H1 (cell line): ENCODE measurements around the gene NRSN1. TPM values are rescaled to one million over a fixed set of nuclear protein-coding genes. Genes with fewer than 3 reads are reported as not detected.

Experiments used
- CTCF ChIA-PET: fragments of 300-600 bp; sonication (Branson Sonifier 250); formaldehyde crosslinking; loops from one replicate; lab custom pipeline; 2021; ENCODE audit not compliant: partially characterized antibody; lab: Charles Lee
- POLR2A ChIA-PET: fragments of 300-600 bp; sonication (Branson Sonifier 250); formaldehyde crosslinking; loops from one replicate; lab custom pipeline; 2021; ENCODE audit warnings: inconsistent platforms; ENCODE audit not compliant: partially characterized antibody; lab: Charles Lee
- DNase-seq, 2 experiments: peaks; one replicate each; pipeline versions ENCODE4 v3.0.0 to v3.0.0-alpha.2; 2010 to 2022; ENCODE audit warnings: low spot score in 2 of 2, low read depth in 1 of 2, mixed read lengths in 1 of 2
- FAIRE-seq: peaks from 2 replicates; lab custom pipeline; 2011; peaks lifted over from hg19 to GRCh38; lab: Jason Lieb, UNC
- H2AFZ ChIP-seq: 2 replicates; pipeline ENCODE4 v1.8.1; 2012; ENCODE audit warnings: low read length, inconsistent platforms
- H2AK5ac ChIP-seq: 2 replicates; pipeline ENCODE4 v1.6.1; 2013; ENCODE audit warnings: low read depth, low read length
- H2BK120ac ChIP-seq: replicated peaks from 2 replicates; pipeline ENCODE3; 2013; ENCODE audit warnings: low read depth, low read length, inconsistent platforms
- H2BK12ac ChIP-seq: 2 replicates; pipeline ENCODE4 v1.6.1; 2013; ENCODE audit warnings: low read depth, low read length
- H2BK15ac ChIP-seq: 2 replicates; pipeline ENCODE4 v1.6.1; 2013; ENCODE audit warnings: low read length
- H2BK20ac ChIP-seq: 2 replicates; pipeline ENCODE4 v1.6.1; 2013; ENCODE audit warnings: low read length
- H2BK5ac ChIP-seq: 2 replicates; pipeline ENCODE4 v1.6.1; 2013; ENCODE audit warnings: low read depth, low read length
- H3K14ac ChIP-seq: 2 replicates; pipeline ENCODE4 v1.6.1; 2013; ENCODE audit warnings: inconsistent platforms; ENCODE audit not compliant: insufficient read length
- H3K18ac ChIP-seq: 2 replicates; pipeline ENCODE4 v1.6.1; 2013; ENCODE audit warnings: low read length; ENCODE audit errors: extremely low read depth
- H3K23ac ChIP-seq: 2 replicates; pipeline ENCODE4 v1.6.1; 2013; ENCODE audit warnings: inconsistent platforms; ENCODE audit not compliant: insufficient read length
- H3K23me2 ChIP-seq: 2 replicates; pipeline ENCODE4 v1.6.1; 2013; ENCODE audit warnings: low read depth, low read length
- H3K27ac ChIP-seq: 2 replicates; pipeline ENCODE4 v1.6.1; 2011; ENCODE audit warnings: low read depth, low read length, inconsistent platforms
- H3K27me3 ChIP-seq, 4 experiments: replicated peaks in 1 of 4; 1 replicate in 1 of 4; 2 replicates in 3 of 4; pipeline versions ENCODE4 v1.6.1 to v1.8.1; 2011 to 2013; ENCODE audit warnings: low read length in 3 of 4, mild to moderate bottlenecking in 3 of 4, inconsistent platforms in 2 of 4, mixed read lengths in 2 of 4, moderate library complexity in 1 of 4; ENCODE audit not compliant: control insufficient read depth in 3 of 4, insufficient read depth in 3 of 4; ENCODE audit errors: extremely low read depth in 1 of 4
- H3K36me3 ChIP-seq, 4 experiments: 2 replicates each; pipeline versions ENCODE4 v1.6.1 to v1.8.1; 2011 to 2013; ENCODE audit warnings: mild to moderate bottlenecking in 4 of 4, low read length in 3 of 4, moderate library complexity in 2 of 4, control low read depth in 1 of 4, inconsistent platforms in 1 of 4; ENCODE audit not compliant: insufficient read depth in 4 of 4, control insufficient read depth in 2 of 4
- H3K4ac ChIP-seq: replicated peaks from 2 replicates; pipeline ENCODE3; 2013; ENCODE audit warnings: low read length, low read depth, mixed read lengths, inconsistent platforms; ENCODE audit not compliant: insufficient read length
- H3K4me1 ChIP-seq, 4 experiments: replicated peaks in 1 of 4; 1 replicate in 1 of 4; 2 replicates in 3 of 4; pipeline versions ENCODE4 v1.6.1 to v1.8.1; 2011 to 2013; ENCODE audit warnings: low read length in 3 of 4, inconsistent platforms in 2 of 4, mixed read lengths in 1 of 4; ENCODE audit not compliant: insufficient read depth in 4 of 4, control insufficient read depth in 3 of 4
- H3K4me2 ChIP-seq, 2 experiments: 2 replicates each; pipeline versions ENCODE4 v1.6.1 to v1.8.1; 2011 to 2013; ENCODE audit warnings: low read depth in 2 of 2, low read length in 2 of 2, control low read depth in 1 of 2, inconsistent platforms in 1 of 2, mild to moderate bottlenecking in 1 of 2; ENCODE audit not compliant: insufficient read depth in 1 of 2
- H3K4me3 ChIP-seq, 4 experiments: fragments of 200-600, 300-600 bp in 1 of 4; sonication (generic), shearing (Covaris generic), sonication (Bioruptor Twin) in 1 of 4; 2 replicates each; pipeline versions ENCODE4 v1.5.1 to v1.8.1; 2011 to 2016; ENCODE audit warnings: low read length in 4 of 4, low read depth in 3 of 4, control low read depth in 2 of 4, inconsistent platforms in 2 of 4, mild to moderate bottlenecking in 2 of 4, mixed read lengths in 1 of 4, moderate library complexity in 1 of 4; ENCODE audit not compliant: insufficient read depth in 2 of 4; ENCODE audit errors: extremely low read depth in 1 of 4
- H3K56ac ChIP-seq: replicated peaks from 2 replicates; pipeline ENCODE3; 2013; ENCODE audit warnings: low read depth, mild to moderate bottlenecking, mixed read lengths, low read length, inconsistent platforms; ENCODE audit not compliant: insufficient read length
- H3K79me1 ChIP-seq: 2 replicates; pipeline ENCODE4 v1.6.1; 2013; ENCODE audit warnings: low read depth, low read length, control low read depth
- H3K79me2 ChIP-seq, 2 experiments: 2 replicates each; pipeline versions ENCODE4 v1.6.1 to v1.8.1; 2012 to 2013; ENCODE audit warnings: low read length in 2 of 2, mild to moderate bottlenecking in 2 of 2, inconsistent platforms in 1 of 2; ENCODE audit not compliant: insufficient read depth in 2 of 2, control insufficient read depth in 1 of 2
- H3K9ac ChIP-seq, 4 experiments: replicated peaks in 1 of 4; 1 replicate in 1 of 4; 2 replicates in 3 of 4; pipeline versions ENCODE4 v1.6.1 to v1.8.1; 2011 to 2013; ENCODE audit warnings: low read depth in 3 of 4, low read length in 3 of 4, control low read depth in 2 of 4, mild to moderate bottlenecking in 2 of 4, moderate library complexity in 2 of 4, inconsistent platforms in 1 of 4; ENCODE audit errors: extremely low read depth in 1 of 4
- H3K9me3 ChIP-seq, 2 experiments: 2 replicates each; pipeline versions ENCODE4 v1.6.1 to v1.8.1; 2012 to 2013; ENCODE audit warnings: mild to moderate bottlenecking in 2 of 2, moderate library complexity in 2 of 2, control low read depth in 1 of 2, inconsistent platforms in 1 of 2, low read depth in 1 of 2, low read length in 1 of 2, mixed read lengths in 1 of 2; ENCODE audit not compliant: insufficient read depth in 2 of 2
- H4K20me1 ChIP-seq, 2 experiments: replicated peaks in 1 of 2; 2 replicates each; pipeline versions ENCODE3 to v1.8.1; 2011 to 2013; ENCODE audit warnings: inconsistent platforms in 2 of 2, low read length in 2 of 2, mild to moderate bottlenecking in 1 of 2; ENCODE audit not compliant: insufficient read depth in 2 of 2, control insufficient read depth in 1 of 2
- H4K5ac ChIP-seq: 2 replicates; pipeline ENCODE4 v1.6.1; 2013; ENCODE audit warnings: low read length, low read depth, mixed read lengths, inconsistent platforms; ENCODE audit not compliant: insufficient read length
- H4K8ac ChIP-seq: 2 replicates; pipeline ENCODE4 v1.8.0; 2013; ENCODE audit warnings: mild to moderate bottlenecking, moderate library complexity, low read length, inconsistent platforms; ENCODE audit not compliant: insufficient read depth; ENCODE audit errors: extremely low read depth
- H4K91ac ChIP-seq: replicated peaks from 2 replicates; pipeline ENCODE3; 2013; ENCODE audit warnings: low read length, mixed read lengths, inconsistent platforms; ENCODE audit not compliant: insufficient read length
- EGR1 ChIP-seq: IDR thresholded peaks from 2 replicates; pipeline ENCODE4 v1.6.1; 2011; ENCODE audit warnings: low read depth, low read length, borderline replicate concordance
- EP300 ChIP-seq, 2 experiments: IDR thresholded peaks; 1 replicate in 1 of 2; 2 replicates in 1 of 2; pipeline ENCODE4 v1.6.1; 2011 to 2012; ENCODE audit warnings: low read depth in 2 of 2, low read length in 2 of 2, mild to moderate bottlenecking in 2 of 2, borderline replicate concordance in 1 of 2, inconsistent platforms in 1 of 2, moderate library complexity in 1 of 2
- KDM1A ChIP-seq: fragments of 200-600, 300-600 bp; sonication (generic); IDR thresholded peaks from 2 replicates; pipeline ENCODE4 v1.7.1; 2016; ENCODE audit warnings: mild to moderate bottlenecking, low read length, borderline replicate concordance
- MAFK ChIP-seq: IDR thresholded peaks from 2 replicates; pipeline ENCODE4 v1.6.1; 2012; ENCODE audit warnings: low read depth, mild to moderate bottlenecking, improper control_type of control experiment, low read length
- NANOG ChIP-seq: IDR thresholded peaks from 2 replicates; pipeline ENCODE4 v1.6.1; 2011; ENCODE audit warnings: low read length, low read depth, mild to moderate bottlenecking, inconsistent platforms; ENCODE audit not compliant: insufficient read depth, poor library complexity, severe bottlenecking
- RNF2 ChIP-seq: fragments of 200-900, 300-1000 bp; sonication (generic); IDR thresholded peaks from 2 replicates; pipeline ENCODE4 v1.7.1; 2016; ENCODE audit warnings: borderline replicate concordance, low read depth, mild to moderate bottlenecking, antibody characterized with exemption, low read length; ENCODE audit not compliant: poor library complexity, severe bottlenecking; ENCODE audit errors: missing control alignments
- RXRA ChIP-seq: IDR thresholded peaks from 2 replicates; pipeline ENCODE4 v1.6.1; 2011; ENCODE audit warnings: low read depth, mild to moderate bottlenecking, low read length, moderate library complexity; ENCODE audit not compliant: insufficient read depth
- SAP30 ChIP-seq: fragments of 300-600 bp; sonication (generic); IDR thresholded peaks from 2 replicates; pipeline ENCODE4 v1.7.1; 2012; ENCODE audit warnings: low read length, moderate library complexity, mild to moderate bottlenecking, inconsistent platforms; ENCODE audit not compliant: insufficient read depth, insufficient replicate concordance
- SIRT6 ChIP-seq: IDR thresholded peaks from one replicate; pipeline ENCODE4 v1.7.1; 2012; ENCODE audit warnings: low read length, inconsistent platforms
- SIX5 ChIP-seq: IDR thresholded peaks from 2 replicates; pipeline ENCODE4 v1.6.1; 2011; ENCODE audit warnings: mild to moderate bottlenecking, low read depth, low read length
- TAF7 ChIP-seq: optimal IDR thresholded peaks from 2 replicates; pipeline ENCODE3; 2011; ENCODE audit warnings: low read depth, mild to moderate bottlenecking, inconsistent platforms, low read length, moderate library complexity, borderline replicate concordance
- USF2 ChIP-seq: IDR thresholded peaks from 2 replicates; pipeline ENCODE4 v1.6.1; 2011; ENCODE audit warnings: low read length, improper control_type of control experiment
- WGBS, 2 experiments: shearing (Covaris generic) in 1 of 2; methylation state at CpG; one replicate each; pipeline versions ENCODE4 v1.1.6 to v1.1.7; 2013 to 2015; ENCODE audit warnings: low lambda C conversion rate in 2 of 2, mixed read lengths in 2 of 2, inconsistent platforms in 1 of 2, low coverage in 1 of 2, missing lambda C conversion rate in 1 of 2; ENCODE audit not compliant: insufficient replicate concordance in 2 of 2, insufficient coverage in 1 of 2, insufficient read length in 1 of 2; ENCODE audit errors: extremely low coverage in 1 of 2, missing lambda C conversion rate in 1 of 2; 5-methylcytosine and 5-hydroxymethylcytosine counted together
- polyA plus RNA-seq, 7 experiments: library from polyadenylated mRNA; depleted of rRNA in 3 of 7; stranded (reverse) in 5 of 7; unstranded in 2 of 7; fragments of >200 nt in 5 of 7; fragments of 200-250 nt in 2 of 7; gene quantifications; 1 replicate in 5 of 7; 2 replicates in 1 of 7; 4 replicates in 1 of 7; pipeline versions ENCODE4 v1.2.1 to v1.2.3, GENCODE V29; 2011 to 2013; ENCODE audit warnings: missing spikeins in 2 of 7, mixed read lengths in 2 of 7
- total RNA-seq: library from RNA; stranded (reverse); fragmentation: NEBNext Ultra II Directional; extraction: Animal tissue kit (Norgen Biotek cat#: 25700); gene quantifications from 2 replicates; pipeline ENCODE4 v1.2.1, GENCODE V29; 2021

The NRSN1 gene
- total and polyA plus RNA-seq, 2 of the 8 experiments (the other 6 are each of a cell fraction or from before 2014, with no cell fraction given) = 0.15 to 0.78 TPM

- no peak for FAIRE-seq
Measured at GRCh38 chr6:24188578-24189080, 62.6 kb downstream of the NRSN1 start.

More at GRCh38 chr6:24188578-24189080, 62.6 kb downstream of the NRSN1 start:
- no peaks in the 10 kb centered on the region for H3K79me2 ChIP-seq
- no peak overlapping the region for H3K56ac ChIP-seq
- POLR2A ChIA-PET = no interaction called here
- no peak overlapping the region for H3K18ac ChIP-seq
- H3K23me2 ChIP-seq = no peaks in the 10 kb centered on the region
- no peak overlapping the region for H3K27ac ChIP-seq
- WGBS, 2 experiments = 82% methylated on average over 8 of the region's 8 CpGs; no CpG with 5 or more reads in 1 of the 2 experiments
- H2BK15ac ChIP-seq = no peak overlapping the region
- H4K5ac ChIP-seq = no peak overlapping the region
- no peak overlapping the region for H2BK5ac ChIP-seq
- TF ChIP-seq KDM1A = no peak
- TF ChIP-seq RNF2 = no peak
- no peak for TF ChIP-seq NANOG
- no peak for TF ChIP-seq RXRA
- TF ChIP-seq MAFK = no peak
- TF ChIP-seq SIRT6 = no peak
- no peak for TF ChIP-seq SAP30
- no peak for TF ChIP-seq TAF7
- TF ChIP-seq EGR1 = no peak
- TF ChIP-seq USF2 = no peak
- TF ChIP-seq SIX5 = no peak
- no peak for TF ChIP-seq EP300 (IDR thresholded peaks at IDR 0.05; ENCODE audit: borderline replicate concordance in 1 of 2, low read depth in 2 of 2, low read length in 2 of 2)
- no peak overlapping the region for H2BK120ac ChIP-seq
- no peaks in the 10 kb centered on the region for H4K20me1 ChIP-seq
- no peaks in the 10 kb centered on the region for H3K9me3 ChIP-seq
- H3K36me3 ChIP-seq = no peaks in the 10 kb centered on the region
- H3K4me2 ChIP-seq = no peak overlapping the region
- no peak overlapping the region for H3K23ac ChIP-seq
- no peak overlapping the region for H3K4ac ChIP-seq
- no peaks in the 10 kb centered on the region for H3K4me1 ChIP-seq
- CTCF ChIA-PET = no interaction called here
- H2AK5ac ChIP-seq = no peak overlapping the region
- no peak overlapping the region for H2AFZ ChIP-seq
- H2BK20ac ChIP-seq = no peak overlapping the region
- H2BK12ac ChIP-seq = no peak overlapping the region
- H4K91ac ChIP-seq = no peak overlapping the region
- peaks cover 0 to 1% (median 0%) of the 10 kb centered on the region in 4 experiments; a peak in 1 of 7 replicates for H3K27me3 ChIP-seq
- no peak for DNase-seq
- no peak overlapping the region for H3K4me3 ChIP-seq
- no peak overlapping the region for H3K14ac ChIP-seq
- H4K8ac ChIP-seq = no peak overlapping the region
- no peaks in the 10 kb centered on the region for H3K79me1 ChIP-seq
- no peak overlapping the region for H3K9ac ChIP-seq
